ENCODE measurements around the gene SLCO3A1.
"Not testable (repeated sequence)": the region's sequence is repeated elsewhere in the genome, so short reads cannot be mapped to it uniquely, and the experiment has no call there.

SLCO3A1 gene

DNA sequence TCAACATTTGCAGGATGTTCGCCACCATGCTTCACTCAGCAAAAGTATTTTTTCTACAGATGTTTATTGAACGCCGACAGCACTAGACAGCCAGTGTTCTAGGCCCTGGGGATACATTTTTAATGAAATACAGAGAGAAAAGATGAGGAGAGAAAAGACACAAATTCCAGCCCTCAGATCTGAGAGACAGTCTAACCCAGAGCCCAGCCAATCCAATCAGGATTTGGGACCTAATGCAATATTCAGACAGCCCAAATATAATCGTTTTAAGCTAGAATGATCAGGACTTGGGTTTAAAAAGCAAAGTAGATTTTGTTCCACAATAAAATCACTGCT lies 174.8 kb downstream of the SLCO3A1 start:
- no peak for DNase-seq (ENCODE audit: low read depth in 2 of 3, low spot score in 2 of 3)

DNA sequence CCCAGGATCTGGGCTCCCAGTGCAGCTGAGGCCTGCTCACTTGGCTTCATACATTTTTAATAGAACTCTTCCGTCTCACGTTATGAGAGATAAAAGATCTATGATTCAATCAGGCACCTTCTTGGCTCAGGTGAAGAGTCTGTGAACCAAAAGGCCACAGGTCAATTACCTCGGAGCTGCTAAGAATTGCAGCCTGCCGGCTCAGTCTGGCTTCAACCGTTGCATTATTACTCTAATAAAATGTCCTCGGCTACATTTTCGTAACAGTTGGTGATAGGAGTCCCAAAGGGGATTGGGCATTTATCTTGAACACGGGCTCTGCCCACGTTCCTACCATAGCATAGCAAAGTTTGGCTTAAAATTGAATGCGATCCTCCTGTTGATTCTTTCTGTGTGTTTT lies 176.3 kb downstream of the SLCO3A1 start:
- DNase-seq (ENCODE audit: low read depth in 2 of 3, low spot score in 2 of 3), result no peak

DNA sequence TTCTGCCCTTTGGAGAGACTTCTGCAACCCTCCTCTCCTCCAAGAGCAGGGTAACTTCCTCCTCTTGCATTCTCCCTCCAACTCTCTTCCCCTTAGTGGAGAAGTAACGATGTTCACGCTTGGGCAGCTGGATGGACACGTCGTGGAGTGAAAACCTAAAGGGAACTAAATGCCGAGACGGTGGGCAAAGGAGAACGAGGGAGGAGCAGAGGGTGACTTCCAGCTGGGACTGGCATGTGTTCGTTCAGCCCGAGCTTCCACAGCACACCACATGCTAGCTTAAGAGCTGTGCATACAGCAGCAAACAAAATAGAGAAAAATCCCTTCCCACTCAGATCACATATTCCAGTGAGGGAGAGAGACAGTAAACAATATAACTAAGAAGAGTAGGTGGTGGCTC lies 179.8 kb downstream of the SLCO3A1 start:
- no peak for DNase-seq (ENCODE audit: low read depth in 2 of 3, low spot score in 2 of 3)

DNA sequence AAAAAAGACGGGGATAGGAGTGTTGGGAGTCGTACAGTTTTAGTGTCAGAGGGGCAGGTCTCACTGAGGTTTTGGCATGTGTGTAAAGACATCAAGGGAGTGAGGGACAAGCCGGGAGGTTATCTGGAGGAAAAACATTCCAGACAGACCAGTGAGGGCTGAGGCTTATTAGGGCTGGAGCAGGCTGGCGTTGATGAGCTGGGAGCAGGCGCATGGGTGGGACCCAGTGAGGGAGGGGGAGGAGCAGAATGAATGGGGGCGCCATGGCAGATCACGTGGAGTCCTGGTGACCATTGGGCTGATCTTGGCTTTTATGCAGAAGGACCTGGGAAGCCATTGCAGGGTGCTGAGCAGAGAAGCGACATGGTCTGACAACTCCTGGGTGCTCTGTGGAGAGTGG lies 180.2 kb downstream of the SLCO3A1 start:
- no peak for DNase-seq (ENCODE audit: low read depth in 2 of 3, low spot score in 2 of 3)

DNA sequence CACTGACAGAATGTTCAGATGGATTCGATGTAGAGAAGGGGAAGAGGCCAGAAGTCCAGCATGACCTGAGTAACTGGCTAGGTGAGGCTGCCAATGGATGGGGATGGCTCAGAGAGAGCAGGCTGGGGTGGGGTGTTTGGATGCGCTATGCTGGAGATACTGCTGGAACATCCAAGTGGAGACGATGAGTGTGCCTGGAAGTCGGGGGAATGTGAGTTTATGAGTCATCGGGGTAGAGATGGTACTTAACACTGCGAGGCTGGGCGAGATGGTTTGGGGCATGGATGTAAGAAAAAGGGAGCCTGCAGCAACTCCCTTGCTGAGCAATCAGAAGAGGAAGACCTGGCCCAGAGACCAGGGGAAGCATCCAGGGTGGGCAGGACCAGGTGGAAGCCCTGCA lies 180.7 kb downstream of the SLCO3A1 start:
- DNase-seq (ENCODE audit: low read depth in 2 of 3, low spot score in 2 of 3), result no peak

DNA sequence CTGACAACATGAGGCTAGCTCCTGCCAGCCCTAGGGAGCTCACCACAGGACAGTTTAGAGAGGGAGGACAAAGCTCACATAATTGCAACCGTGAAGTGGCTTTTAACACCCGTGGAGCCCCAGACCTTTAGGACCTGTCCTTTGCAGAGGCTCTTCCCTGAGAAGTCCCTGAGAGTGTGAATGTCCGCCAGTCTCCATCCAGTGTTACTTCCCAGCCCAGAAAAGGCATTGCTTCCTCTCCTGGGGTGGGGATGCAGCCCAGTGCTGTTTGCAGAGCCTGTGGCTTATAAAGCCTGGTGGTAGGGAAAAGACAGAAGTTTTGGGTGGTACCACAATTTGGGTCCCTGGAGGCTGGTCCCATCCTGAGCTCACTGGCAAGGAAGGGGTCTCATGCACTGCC lies 182.0 kb downstream of the SLCO3A1 start:
- DNase-seq (ENCODE audit: low read depth in 2 of 3, low spot score in 2 of 3), result no peak

DNA sequence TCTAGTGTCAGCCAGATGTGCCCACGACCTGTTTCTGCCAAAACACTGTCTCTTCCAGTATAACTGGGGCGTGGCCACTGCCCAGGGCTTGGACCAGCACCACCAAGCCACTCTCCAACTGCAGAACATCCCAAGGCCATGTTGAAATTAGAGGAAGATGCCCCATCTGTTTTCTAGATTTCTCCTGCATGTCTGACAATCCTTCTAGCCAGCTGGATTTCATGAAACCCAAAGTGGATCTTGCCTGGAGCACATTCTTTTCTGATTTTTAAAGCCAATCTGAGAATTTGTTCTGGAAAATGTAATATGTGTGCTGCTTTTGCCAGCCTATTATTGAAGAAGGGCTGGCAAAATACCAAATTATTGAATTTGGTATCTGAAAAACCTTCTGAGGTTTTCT lies 182.5 kb downstream of the SLCO3A1 start:
- no peak for DNase-seq (ENCODE audit: low read depth in 2 of 3, low spot score in 2 of 3)

DNA sequence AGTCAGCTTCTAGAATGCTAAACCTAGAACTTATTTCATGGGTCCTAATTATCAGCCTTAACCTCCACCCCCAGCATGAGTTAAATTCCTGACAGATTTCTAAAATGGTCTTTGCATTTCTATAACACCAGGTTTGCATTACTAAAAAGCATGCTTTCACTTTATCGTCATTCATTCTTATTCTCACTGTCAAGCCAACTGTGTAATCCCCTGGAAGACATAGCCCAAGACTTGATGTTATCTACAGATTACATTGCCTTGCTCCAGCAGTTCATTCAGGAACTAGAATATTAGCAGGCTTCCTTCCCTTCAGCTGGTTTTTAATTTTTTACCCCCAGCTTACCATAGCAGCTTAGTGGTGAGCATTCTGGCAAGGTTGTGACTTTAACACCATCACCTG lies 184.0 kb downstream of the SLCO3A1 start:
- DNase-seq (ENCODE audit: low read depth in 2 of 3, low spot score in 2 of 3), result no peak

DNA sequence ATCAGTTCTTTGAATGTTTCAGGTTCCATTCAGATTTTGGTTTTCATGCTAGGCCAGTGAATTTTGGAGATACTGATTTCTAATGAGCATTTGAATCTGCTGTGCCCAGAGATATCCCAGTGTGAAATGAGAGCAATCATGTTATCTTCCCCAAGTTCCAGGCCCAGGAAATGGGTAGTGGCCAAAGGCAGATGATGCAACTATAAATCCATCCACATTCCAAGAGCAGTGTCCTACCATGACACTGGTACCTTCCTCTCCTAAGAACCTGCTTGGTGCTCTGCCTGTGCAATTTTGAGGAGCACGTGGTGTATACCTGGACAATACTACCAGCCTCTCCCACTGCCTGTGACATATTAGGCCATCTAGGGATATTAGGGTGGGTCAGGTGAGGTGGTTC lies 186.8 kb downstream of the SLCO3A1 start:
- DNase-seq (ENCODE audit: low read depth in 2 of 3, low spot score in 2 of 3), result no peak

DNA sequence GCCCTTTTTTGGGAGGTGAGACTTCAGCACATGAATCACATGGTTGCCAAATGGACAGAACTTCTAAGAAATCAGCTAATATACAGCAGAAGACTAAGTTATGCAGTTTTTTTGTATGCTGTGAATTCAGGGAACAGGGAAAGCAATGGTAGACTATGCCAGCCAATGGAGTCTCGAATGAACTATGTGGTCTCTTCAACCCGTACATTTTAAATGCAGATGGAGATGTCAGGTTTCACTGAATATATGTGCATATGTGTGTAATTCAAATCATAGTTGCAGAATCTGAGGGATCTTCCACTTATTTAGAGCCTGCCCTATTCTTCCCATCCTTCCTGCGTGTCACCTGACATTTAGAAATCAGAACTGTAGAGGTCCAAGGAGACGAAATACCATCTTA lies 187.9 kb downstream of the SLCO3A1 start:
- DNase-seq (ENCODE audit: low read depth in 2 of 3, low spot score in 2 of 3), result no peak

DNA sequence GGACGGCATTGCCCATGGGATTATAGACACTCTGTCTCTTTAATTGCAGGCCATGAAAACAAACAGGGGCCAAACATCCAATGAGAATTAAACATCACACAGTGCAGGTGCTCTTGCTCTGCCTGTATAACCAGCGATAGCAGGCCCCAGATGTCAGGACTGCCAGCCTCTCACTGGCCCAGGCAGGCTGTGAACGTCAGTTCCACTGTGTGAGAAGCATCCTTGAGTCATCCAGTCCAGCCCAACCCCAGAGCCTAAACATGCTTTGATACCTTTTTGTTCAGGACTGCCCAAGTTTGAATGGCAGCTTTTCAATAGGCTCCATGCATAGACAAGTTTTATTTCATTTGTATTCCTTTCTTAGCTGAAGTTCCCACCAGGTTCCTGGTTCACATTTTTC lies 189.8 kb downstream of the SLCO3A1 start:
- no peak for DNase-seq (ENCODE audit: low read depth in 2 of 3, low spot score in 2 of 3)

DNA sequence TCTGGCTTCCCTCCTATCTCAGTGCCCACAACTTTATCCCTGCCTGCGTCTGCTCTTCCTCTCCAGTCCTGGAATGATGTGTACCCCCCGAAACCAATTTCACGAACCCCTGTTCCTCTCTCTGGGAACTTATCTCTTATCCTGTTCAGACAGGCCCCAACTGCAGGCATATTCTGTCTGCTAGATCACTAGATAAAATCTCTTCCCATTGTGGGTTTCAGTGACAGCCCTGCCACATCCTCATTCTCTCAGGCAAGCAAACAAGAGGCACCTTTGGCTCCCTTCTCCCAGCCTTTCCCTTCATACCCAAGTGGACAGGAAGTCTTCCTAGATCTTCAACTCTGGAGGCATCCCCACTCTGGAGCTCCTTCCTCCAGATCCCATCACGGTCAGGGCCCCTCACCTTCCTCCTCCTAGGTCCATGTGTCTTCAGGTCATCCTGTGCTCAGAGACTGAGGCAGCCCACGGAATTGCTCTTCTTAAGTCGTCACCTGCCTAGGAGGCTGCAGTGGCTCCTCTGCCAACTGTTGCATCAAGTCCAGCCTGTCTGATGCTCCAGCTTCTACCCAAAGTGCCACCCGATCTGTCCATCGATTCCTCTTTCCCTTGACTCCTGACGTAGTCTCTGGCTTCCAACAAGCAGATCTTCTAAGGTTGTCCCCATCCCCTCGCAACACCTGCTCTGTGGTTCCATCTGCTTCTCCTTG lies 190.8 kb downstream of the SLCO3A1 start:
- no peak for DNase-seq (ENCODE audit: low read depth in 2 of 3, low spot score in 2 of 3)

DNA sequence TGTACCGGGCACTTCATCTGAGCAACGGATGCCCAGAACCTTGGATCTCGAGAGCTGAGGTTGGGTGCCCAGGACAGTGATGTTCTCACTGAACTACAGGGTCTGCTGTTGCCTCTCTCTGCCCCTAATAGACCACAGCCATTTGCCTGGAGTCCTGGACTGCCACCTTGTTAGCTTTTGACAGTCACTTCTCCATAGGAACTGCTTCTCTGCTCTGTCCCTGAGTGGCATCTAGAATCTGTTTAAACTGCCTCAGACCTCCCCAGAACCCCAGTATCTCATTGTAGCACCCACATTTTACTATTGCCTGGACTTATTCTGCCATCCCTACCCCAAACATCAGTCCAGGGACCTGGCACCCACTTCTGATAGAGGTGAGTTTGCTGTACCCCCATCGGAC lies 194.4 kb downstream of the SLCO3A1 start:
- DNase-seq (ENCODE audit: low read depth in 2 of 3, low spot score in 2 of 3), result no peak

DNA sequence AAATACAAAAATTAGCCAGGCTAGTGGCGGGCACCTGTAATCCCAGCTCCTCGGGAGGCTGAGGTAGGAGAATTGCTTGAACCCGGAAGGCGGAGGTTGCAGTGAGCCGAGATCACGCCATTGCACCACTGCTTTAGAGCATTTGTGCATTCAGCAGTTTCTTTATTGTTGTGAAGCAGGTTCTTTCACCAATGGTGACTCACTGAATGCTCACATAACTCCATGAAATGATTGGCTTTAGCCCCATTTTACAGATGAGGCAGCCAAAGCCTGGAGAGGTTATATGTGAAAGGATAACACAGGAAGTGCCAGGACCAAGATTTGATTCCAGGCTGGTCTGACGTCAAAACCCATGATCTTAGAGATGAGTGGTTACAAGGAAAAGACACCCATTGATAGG lies 195.2 kb downstream of the SLCO3A1 start:
- DNase-seq (ENCODE audit: low read depth in 2 of 3, low spot score in 2 of 3), result no peak

DNA sequence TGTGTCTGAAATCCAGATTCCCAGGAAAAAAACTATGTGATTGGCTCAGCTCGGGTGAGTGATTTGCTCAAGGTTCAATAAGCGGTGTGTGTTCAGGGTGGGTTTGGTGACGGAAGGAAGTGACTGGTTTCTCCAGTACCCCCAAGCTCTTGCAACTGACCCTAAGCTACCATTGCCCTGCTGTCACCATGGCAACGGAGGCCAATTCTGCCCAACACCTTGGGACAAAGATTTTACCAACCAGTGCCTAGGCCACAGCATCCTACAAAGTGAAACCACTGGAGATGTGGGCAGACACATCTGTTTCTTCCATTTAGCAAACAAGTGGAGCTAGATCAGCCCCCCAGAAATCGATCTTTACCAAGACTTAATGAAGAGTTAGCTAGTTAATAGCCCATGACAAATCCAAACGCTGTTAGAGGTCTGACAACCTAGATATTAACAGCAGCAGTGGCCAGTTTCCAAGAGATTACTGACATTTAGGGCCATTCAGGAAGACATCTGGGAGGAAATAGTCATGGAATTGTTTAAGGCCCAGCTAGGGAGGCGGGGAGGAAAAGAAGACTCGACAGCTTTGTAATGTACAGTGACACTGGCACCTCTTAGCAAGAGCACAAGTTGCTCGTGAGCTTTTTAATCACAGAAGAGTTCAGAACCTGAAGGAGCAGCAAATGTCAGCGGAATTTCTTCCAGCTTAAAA lies 195.9 kb downstream of the SLCO3A1 start:
- no peak for DNase-seq (ENCODE audit: low read depth in 2 of 3, low spot score in 2 of 3)

DNA sequence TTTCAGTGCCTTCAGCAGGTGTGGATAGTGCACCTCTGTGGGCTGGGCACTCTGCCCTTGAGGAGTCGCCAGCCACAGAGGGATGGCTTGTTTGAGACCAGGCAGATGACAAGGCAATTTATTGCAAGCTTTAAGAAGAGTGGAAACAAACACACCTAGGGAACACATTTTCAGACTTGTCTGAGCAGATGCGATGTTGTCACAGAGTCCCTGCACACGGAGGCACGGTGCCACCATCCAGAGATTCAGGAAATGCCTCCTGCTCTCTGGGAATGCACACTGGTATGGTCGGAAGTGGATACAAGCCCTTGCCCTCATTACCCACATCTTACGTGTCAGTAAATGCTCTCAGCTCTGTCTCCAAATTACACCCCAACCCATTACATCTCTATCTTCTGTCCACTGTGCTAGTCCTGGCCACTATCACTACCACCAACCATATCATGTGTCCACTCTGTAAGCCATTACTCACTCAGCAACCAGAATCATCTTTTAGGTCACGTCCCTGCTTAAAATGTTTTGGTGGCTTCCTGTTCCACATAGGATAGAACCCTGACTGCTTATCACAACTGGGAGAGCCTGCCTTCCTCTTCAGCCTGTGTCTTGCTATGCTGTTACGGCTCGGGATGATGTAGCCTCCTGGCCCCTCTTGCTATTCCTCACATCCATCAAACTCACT lies 196.9 kb downstream of the SLCO3A1 start:
- DNase-seq (ENCODE audit: low read depth in 2 of 3, low spot score in 2 of 3), result no peak

DNA sequence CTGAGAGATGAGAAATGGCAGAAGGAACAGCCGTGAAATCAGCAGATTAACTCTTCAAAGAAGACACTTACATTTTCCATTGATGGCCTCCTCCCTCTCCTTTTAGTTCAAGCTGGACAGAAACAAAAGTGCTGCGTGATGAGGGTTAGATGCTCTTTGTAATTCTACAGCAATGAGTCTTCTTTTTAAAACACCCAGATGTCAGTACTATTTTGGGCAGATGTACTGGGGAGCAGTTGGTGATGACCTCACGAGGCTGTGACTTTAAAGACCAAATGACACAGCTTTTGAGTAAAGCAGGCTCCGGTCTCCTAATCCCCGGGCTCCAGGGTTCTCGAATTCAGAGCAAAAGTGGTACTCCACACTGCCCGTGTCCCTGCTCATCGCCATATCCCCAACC lies 198.2 kb downstream of the SLCO3A1 start:
- no peak for DNase-seq (ENCODE audit: low read depth in 2 of 3, low spot score in 2 of 3)

DNA sequence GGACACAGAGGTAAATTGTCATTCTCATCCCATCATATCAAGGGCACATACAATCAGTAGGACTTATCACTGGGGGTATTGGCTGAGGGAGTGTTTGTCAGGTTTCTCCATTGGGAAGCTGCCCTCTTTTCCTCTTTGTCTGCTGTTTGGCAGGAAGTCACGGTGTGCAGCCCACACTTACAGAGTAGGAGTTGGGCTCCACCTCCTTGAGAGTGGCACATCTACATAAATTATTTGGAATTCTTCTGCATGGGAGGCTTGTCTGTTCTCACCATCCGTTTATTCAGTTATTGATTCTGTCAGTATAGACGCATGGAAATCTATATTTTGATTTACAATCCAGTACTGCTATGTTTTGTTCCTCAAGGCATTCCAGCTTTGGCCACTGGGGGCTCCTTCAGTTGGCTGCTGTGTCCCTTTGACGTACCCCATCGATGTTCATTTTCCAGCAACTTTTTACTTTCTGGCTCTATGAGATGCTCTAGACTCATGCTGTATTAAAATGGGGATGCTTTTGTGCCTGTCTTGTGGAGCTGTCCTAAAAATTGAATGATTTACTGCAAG lies 200.3 kb downstream of the SLCO3A1 start:
- DNase-seq (ENCODE audit: low read depth in 2 of 3, low spot score in 2 of 3), result no peak

DNA sequence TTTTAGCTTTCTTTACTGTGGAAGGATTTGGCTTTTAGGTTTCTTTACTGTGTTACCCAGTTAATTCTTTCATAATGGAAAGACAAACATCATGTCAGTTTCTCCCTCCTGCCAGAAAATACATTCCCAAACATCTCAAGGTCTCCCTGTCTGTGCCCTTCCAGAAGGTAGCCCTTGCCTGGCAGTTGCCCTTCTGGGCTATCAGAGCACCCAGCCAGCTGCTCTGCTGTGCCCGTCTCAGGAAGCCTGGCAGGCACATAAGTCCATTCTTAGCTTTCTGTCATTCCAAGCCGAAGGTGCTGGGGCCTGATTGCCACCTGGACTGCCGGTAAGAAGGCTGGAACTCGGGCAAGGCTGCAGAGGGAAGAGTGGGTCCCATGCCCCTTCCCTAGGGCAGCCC lies 203.4 kb downstream of the SLCO3A1 start:
- no peak for DNase-seq (ENCODE audit: low read depth in 2 of 3, low spot score in 2 of 3)

DNA sequence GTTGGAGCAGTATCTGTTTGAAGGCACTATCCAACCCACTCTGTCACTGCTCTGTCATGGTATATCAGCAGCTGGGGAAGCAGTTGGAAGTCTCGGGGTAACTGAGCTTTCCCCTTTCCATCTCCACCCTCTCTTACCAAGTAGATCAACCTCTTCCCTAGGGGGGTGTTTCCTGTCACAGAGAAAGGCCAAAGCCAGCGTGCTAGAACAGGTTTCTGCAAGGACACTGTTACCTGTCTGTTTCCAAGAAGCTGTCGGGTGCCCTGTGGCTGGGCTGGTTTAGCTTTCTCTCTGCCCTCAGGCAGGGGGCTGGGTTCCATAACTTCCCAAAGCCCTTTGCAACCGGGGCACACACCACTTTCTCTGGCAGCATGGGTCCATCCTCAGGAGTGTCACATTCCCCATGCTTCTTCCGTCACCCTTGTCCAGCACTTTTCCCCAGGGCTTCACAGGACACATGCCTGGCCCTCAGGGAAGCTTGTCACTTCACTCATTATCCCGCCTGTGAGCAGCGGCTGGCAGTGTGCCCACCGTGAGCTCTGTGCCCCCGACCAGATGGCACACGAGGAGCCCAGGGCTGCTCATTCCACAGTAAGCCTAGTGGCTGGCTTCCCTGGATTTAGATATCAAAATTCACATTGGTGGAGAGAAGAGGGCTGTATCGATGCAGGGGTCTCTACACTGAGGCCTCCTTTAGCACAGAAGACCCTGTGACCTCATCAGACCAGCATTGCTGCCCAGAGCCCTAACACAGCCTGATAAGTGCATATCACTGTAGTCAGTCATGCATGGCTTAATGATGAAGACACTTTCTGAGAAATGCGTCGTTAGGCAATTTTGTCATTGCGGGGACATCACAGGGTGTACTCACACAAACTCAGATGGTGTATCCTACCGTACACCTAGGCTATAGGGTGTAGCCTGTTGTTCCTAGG lies 205.8 kb downstream of the SLCO3A1 start:
- DNase-seq (ENCODE audit: low read depth in 2 of 3, low spot score in 2 of 3), result no peak

DNA sequence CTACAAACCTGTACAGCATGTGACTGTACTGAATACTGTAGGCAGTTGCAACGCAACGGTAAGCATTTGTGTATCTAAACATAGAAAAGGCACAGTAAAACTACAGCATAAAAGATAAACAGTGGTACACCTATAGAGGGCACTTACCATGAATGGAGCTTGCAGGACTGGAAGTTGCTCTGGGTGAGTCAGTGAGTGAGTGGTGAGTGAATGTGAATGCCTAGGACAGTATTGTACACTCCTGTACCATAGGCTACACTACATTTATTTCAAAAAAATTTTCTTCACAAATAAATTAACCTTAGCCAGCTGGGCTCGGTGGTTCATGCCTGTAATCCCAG lies 206.4 kb downstream of the SLCO3A1 start:
- DNase-seq (ENCODE audit: low read depth in 2 of 3, low spot score in 2 of 3), result not testable (repeated sequence)
